PC-3 (cell line): Measurements from ENCODE around the gene GPAM.

Source experiments
- EZH2 ChIP-seq: fragments of 300-600 bp; sonication (generic); IDR thresholded peaks from one replicate; pipeline ENCODE4 v1.6.1; 2017; ENCODE audit warnings: antibody characterized with exemption, mild to moderate bottlenecking, low read length; ENCODE audit not compliant: unreplicated experiment
- TF ChIP-seq, protein P1 (sequence below): fragments of 300-600 bp; sonication (generic); conservative IDR thresholded peaks from 2 replicates; pipeline ENCODE4 v1.5.1; 2017; ENCODE audit warnings: antibody characterized with exemption, low read depth, mild to moderate bottlenecking, low read length

DNA sequence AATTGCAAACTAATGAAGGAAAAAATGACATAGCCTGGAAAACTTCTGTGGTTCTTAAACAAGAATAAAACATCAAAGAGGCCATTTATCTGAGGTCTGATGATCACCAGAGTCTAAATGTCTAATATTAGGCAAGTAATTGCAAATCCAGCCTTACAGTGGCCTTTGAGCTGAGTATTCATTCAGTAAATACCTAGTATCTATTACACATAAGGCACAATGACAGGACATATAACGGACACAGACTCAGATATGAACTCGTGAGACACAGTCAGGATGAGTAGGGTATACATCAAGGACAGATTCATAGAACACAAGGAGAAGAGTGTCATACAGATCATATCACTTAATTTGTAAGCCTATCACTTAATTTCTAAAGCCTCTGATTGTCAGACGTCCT is 16.8 kb downstream of the GPAM start:
- TF ChIP-seq EZH2: no peak
- TF ChIP-seq, protein P1, sequence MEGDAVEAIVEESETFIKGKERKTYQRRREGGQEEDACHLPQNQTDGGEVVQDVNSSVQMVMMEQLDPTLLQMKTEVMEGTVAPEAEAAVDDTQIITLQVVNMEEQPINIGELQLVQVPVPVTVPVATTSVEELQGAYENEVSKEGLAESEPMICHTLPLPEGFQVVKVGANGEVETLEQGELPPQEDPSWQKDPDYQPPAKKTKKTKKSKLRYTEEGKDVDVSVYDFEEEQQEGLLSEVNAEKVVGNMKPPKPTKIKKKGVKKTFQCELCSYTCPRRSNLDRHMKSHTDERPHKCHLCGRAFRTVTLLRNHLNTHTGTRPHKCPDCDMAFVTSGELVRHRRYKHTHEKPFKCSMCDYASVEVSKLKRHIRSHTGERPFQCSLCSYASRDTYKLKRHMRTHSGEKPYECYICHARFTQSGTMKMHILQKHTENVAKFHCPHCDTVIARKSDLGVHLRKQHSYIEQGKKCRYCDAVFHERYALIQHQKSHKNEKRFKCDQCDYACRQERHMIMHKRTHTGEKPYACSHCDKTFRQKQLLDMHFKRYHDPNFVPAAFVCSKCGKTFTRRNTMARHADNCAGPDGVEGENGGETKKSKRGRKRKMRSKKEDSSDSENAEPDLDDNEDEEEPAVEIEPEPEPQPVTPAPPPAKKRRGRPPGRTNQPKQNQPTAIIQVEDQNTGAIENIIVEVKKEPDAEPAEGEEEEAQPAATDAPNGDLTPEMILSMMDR: no peak
